Karpas-422 (cell line): ENCODE data around the gene FOXA1. TPM values are rescaled to one million over a fixed set of nuclear protein-coding genes. Genes with fewer than 3 reads are reported as not detected.
"Not testable (repeated sequence)": the region's sequence is repeated elsewhere in the genome, so short reads cannot be mapped to it uniquely, and the experiment has no call there.

ENCODE experiments used
- DNase-seq: peaks from one replicate; pipeline ENCODE4 v3.0.0-alpha.2; 2015
- H2AFZ ChIP-seq: fragments of 200-600 bp; sonication (generic); 2 replicates; pipeline ENCODE4 v1.6.1; 2014; ENCODE audit warnings: antibody characterized with exemption, low read length, mixed read lengths
- H3K27ac ChIP-seq: fragments of 200-600 bp; sonication (generic); 2 replicates; pipeline ENCODE4 v1.5.1; 2014; ENCODE audit warnings: mild to moderate bottlenecking, low read length, moderate library complexity
- H3K27me3 ChIP-seq: fragments of 200-600 bp; sonication (generic); 2 replicates; pipeline ENCODE4 v1.6.1; 2014; ENCODE audit warnings: low read length, mixed read lengths
- H3K36me3 ChIP-seq: fragments of 200-600 bp; sonication (generic); 2 replicates; pipeline ENCODE4 v1.6.1; 2014; ENCODE audit warnings: low read length, mixed read lengths; ENCODE audit not compliant: insufficient read depth
- H3K4me1 ChIP-seq: fragments of 200-600 bp; sonication (generic); 2 replicates; pipeline ENCODE4 v1.6.1; 2014; ENCODE audit warnings: mild to moderate bottlenecking, low read length, mixed read lengths
- H3K4me2 ChIP-seq: fragments of 200-600 bp; sonication (generic); 2 replicates; pipeline ENCODE4 v1.6.1; 2014; ENCODE audit warnings: low read length, low read depth, mild to moderate bottlenecking; ENCODE audit not compliant: poor library complexity, severe bottlenecking
- H3K4me3 ChIP-seq: fragments of 200-600 bp; sonication (generic); 2 replicates; pipeline ENCODE4 v1.5.1; 2014; ENCODE audit warnings: mild to moderate bottlenecking, antibody characterized with exemption, low read length, mixed read lengths
- H3K79me2 ChIP-seq: fragments of 200-600 bp; sonication (generic); 2 replicates; pipeline ENCODE4 v1.6.1; 2014; ENCODE audit warnings: mild to moderate bottlenecking, low read length, mixed read lengths
- H3K9ac ChIP-seq: fragments of 200-600 bp; sonication (generic); 2 replicates; pipeline ENCODE4 v1.6.0; 2014; ENCODE audit warnings: low read length
- H3K9me2 ChIP-seq: fragments of 200-600 bp; sonication (generic), shearing (Covaris generic); replicated peaks from 2 replicates; pipeline ENCODE4 v1.6.0; 2014; ENCODE audit warnings: mild to moderate bottlenecking, low read length, moderate library complexity; ENCODE audit not compliant: insufficient read depth
- H3K9me3 ChIP-seq: fragments of 300-700, 200-600 bp; sonication (generic); 2 replicates; pipeline ENCODE4 v1.6.1; 2014; ENCODE audit warnings: low read length, mixed read lengths
- H4K20me1 ChIP-seq: fragments of 200-600 bp; sonication (generic); 2 replicates; pipeline ENCODE4 v1.6.1; 2014; ENCODE audit warnings: mild to moderate bottlenecking, antibody characterized with exemption, low read length, low read depth; ENCODE audit not compliant: insufficient read depth
- total RNA-seq: library from RNA; depleted of rRNA; stranded (reverse); fragments of >200 nt; shearing (Covaris generic); gene quantifications from 2 replicates; pipeline ENCODE4 v1.2.3, GENCODE V29; 2014; ENCODE audit warnings: low replicate concordance

FOXA1 gene
- total RNA-seq, 1 experiment from 2014 or later, result not detected

GRCh38 chr14:37563189-37563588 lies 31.9 kb downstream of the FOXA1 start:
- H3K9me3 ChIP-seq, result no peaks in the 10 kb centered on the region
- H3K27ac ChIP-seq, result no peak overlapping the region
- no peaks in the 10 kb centered on the region for H3K9me2 ChIP-seq
- H2AFZ ChIP-seq, result 0 out of 2 replicates have a peak overlapping the region, but pooled peaks have one; percentile 8
- H3K27me3 ChIP-seq, result no peaks in the 10 kb centered on the region
- no peaks in the 10 kb centered on the region for H3K4me1 ChIP-seq
- H3K4me2 ChIP-seq, result no peak overlapping the region
- H3K9ac ChIP-seq, result no peak overlapping the region
- no peaks in the 10 kb centered on the region for H4K20me1 ChIP-seq
- H3K79me2 ChIP-seq, result no peaks in the 10 kb centered on the region
- H3K36me3 ChIP-seq, result no peaks in the 10 kb centered on the region
- no peak for DNase-seq
- H3K4me3 ChIP-seq, result no peak overlapping the region

- no peak overlapping the region for H3K27ac ChIP-seq
- H2AFZ ChIP-seq, result no peak overlapping the region
- no peaks in the 10 kb centered on the region for H4K20me1 ChIP-seq
- H3K4me1 ChIP-seq, result no peaks in the 10 kb centered on the region
- peaks cover 7% of the 10 kb centered on the region; the same call in 1 of the 2 replicates for H3K27me3 ChIP-seq
- H3K9me2 ChIP-seq, result no peaks in the 10 kb centered on the region
- no peaks in the 10 kb centered on the region for H3K36me3 ChIP-seq
- DNase-seq, result no peak
- no peak overlapping the region for H3K4me2 ChIP-seq
- H3K9me3 ChIP-seq, result no peaks in the 10 kb centered on the region
- no peak overlapping the region for H3K9ac ChIP-seq
- no peaks in the 10 kb centered on the region for H3K79me2 ChIP-seq
- no peak overlapping the region for H3K4me3 ChIP-seq
These were observed 35.7 kb downstream of the FOXA1 start for GRCh38 chr14:37559386-37559785.

DNA sequence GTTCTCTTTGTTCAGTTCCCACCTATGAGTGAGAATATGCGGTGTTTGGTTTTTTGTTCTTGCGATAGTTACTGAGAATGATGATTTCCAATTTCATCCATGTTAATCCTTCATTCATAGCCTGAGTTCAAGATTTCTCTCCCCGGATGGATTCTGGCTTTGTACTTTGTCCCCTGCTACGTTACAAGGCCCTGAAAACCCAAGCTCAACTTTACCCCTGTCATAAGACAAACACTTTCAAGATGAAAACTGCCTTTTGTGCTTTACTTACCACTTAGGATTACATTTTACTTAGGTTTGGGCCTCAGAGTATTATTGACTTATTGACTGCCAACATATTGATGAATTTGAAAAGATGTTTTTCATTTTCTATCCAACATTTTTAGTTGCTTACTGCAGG lies 36.3 kb downstream of the FOXA1 start:
- no peak for DNase-seq
- no peak overlapping the region for H3K4me3 ChIP-seq
- H3K36me3 ChIP-seq, result no peaks in the 10 kb centered on the region
- H3K4me2 ChIP-seq, result no peak overlapping the region
- H3K27ac ChIP-seq, result no peak overlapping the region
- H4K20me1 ChIP-seq, result no peaks in the 10 kb centered on the region
- no peaks in the 10 kb centered on the region for H3K9me2 ChIP-seq
- H3K9me3 ChIP-seq, result no peaks in the 10 kb centered on the region
- peaks cover 7% of the 10 kb centered on the region; the same call in 1 of the 2 replicates for H3K27me3 ChIP-seq
- H3K4me1 ChIP-seq, result no peaks in the 10 kb centered on the region
- no peaks in the 10 kb centered on the region for H3K79me2 ChIP-seq
- no peak overlapping the region for H3K9ac ChIP-seq
- H2AFZ ChIP-seq, result no peak overlapping the region

DNA sequence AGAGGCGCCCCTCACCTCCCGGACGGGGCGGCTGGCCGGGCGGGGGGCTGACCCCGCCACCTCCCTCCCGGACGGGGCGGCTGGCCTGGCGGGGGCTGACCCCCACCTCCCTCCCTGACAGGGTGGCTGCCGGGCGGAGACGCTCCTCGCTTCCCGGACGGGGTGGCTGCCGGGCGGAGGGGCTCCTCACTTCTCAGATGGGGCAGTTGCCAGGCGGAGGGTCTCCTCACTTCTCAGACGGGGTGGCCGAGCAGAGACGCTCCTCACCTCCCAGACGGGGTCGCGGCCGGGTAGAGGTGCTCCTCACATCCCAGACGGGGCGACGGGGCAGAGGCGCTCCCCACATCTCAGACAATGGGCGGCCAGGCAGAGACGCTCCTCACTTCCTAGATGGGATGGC lies 39.5 kb downstream of the FOXA1 start:
- not testable (repeated sequence) for H2AFZ ChIP-seq, H3K36me3 ChIP-seq, H3K4me1 ChIP-seq, H3K9me3 ChIP-seq, H3K9ac ChIP-seq, DNase-seq, H3K4me2 ChIP-seq, H3K27me3 ChIP-seq, H3K4me3 ChIP-seq, H3K79me2 ChIP-seq, H4K20me1 ChIP-seq, H3K9me2 ChIP-seq, H3K27ac ChIP-seq

- H3K27ac ChIP-seq, result no peak overlapping the region
- no peaks in the 10 kb centered on the region for H3K9me2 ChIP-seq
- no peak overlapping the region for H2AFZ ChIP-seq
- no peaks in the 10 kb centered on the region for H3K4me1 ChIP-seq
- no peak for DNase-seq
- no peak overlapping the region for H3K9ac ChIP-seq
- no peak overlapping the region for H3K4me2 ChIP-seq
- no peaks in the 10 kb centered on the region for H3K79me2 ChIP-seq
- no peak overlapping the region for H3K4me3 ChIP-seq
- H3K27me3 ChIP-seq, result peaks cover 9% of the 10 kb centered on the region; the same call in 1 of the 2 replicates
- no peaks in the 10 kb centered on the region for H3K9me3 ChIP-seq
- no peaks in the 10 kb centered on the region for H3K36me3 ChIP-seq
- no peaks in the 10 kb centered on the region for H4K20me1 ChIP-seq
These were observed 41.0 kb downstream of the FOXA1 start for GRCh38 chr14:37553935-37554550.

DNA sequence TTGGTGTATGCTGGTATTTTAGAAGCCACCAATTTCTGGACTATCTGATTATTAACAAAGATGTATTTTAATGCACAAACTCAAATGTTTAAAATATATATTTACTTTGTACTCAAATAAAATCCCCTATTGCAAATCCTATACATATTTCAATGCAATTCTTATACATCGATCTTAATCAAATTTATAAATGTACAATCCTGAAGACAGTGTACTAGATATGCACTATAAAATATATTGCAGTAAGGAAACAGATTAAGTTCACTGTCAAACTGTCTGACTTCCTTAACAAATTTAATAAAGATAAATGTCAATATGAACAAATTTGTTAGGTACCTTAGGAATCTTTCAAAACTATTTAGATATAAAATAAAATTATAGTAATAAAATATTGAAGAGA lies 43.9 kb downstream of the FOXA1 start:
- no peak overlapping the region for H3K9ac ChIP-seq
- no peaks in the 10 kb centered on the region for H4K20me1 ChIP-seq
- H3K9me2 ChIP-seq, result no peaks in the 10 kb centered on the region
- no peak overlapping the region for H2AFZ ChIP-seq
- no peaks in the 10 kb centered on the region for H3K36me3 ChIP-seq
- no peak overlapping the region for H3K4me3 ChIP-seq
- H3K4me1 ChIP-seq, result peaks cover 5% of the 10 kb centered on the region
- H3K79me2 ChIP-seq, result no peaks in the 10 kb centered on the region
- H3K27ac ChIP-seq, result no peak overlapping the region
- H3K4me2 ChIP-seq, result no peak overlapping the region
- H3K9me3 ChIP-seq, result no peaks in the 10 kb centered on the region
- 0 out of 2 replicates have a peak, but pooled peaks cover 2% of the 10 kb centered on the region for H3K27me3 ChIP-seq
- no peak for DNase-seq

- Histone ChIP-seq H2AFZ (no peak overlapping the region), H3K9ac (no peak overlapping the region), H3K4me3 (no peak overlapping the region), H3K9me2 (no peaks in the 10 kb centered on the region), H3K79me2 (no peaks in the 10 kb centered on the region), H3K4me1 (peaks cover 5% of the 10 kb centered on the region), H3K36me3 (no peaks in the 10 kb centered on the region), H3K9me3 (no peaks in the 10 kb centered on the region), H3K27ac (no peak overlapping the region), H3K4me2 (no peak overlapping the region), H3K27me3 (0 out of 2 replicates have a peak, but pooled peaks cover 2% of the 10 kb centered on the region), H4K20me1 (no peaks in the 10 kb centered on the region)
- no peak for DNase-seq
These were observed 44.5 kb downstream of the FOXA1 start for GRCh38 chr14:37550511-37550910.

DNA sequence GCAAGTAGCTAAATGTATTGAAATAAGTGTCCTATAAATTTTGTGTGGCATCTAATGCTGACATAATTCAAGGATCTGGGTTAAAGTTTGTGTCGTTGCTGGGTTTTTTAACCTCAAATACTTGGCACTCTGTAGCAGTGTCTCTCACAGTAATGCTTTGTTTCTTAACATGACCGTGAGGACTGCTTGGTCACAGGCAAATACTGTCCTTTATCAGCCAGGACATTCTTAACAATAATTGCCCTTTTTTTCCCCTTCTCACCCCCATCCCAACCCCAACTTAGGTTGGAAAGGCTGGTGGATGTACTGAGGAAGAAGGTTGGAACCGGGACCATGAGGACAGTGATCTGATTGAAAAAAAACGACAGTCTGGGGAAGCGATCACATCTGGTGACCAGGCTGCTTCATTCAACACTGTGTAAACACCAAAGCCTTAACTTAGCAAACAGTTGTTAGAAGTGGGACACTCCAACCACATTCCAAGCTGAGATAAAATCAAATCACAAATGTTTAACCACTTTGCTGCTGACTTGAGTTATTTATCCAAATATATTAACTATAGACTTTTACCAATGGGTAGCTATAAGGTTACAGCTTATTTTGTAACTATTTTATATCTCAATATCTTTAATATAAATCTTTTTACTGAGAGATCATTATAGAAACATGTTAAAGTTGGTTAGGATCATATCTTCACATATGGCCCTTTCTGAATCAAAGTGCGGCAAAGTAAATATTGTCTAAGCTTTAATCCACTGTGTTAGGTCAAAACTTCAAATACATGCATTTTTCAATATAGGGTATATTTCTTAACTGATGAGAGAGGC lies 48.2 kb downstream of the FOXA1 start:
- Histone ChIP-seq H3K9me3 (no peaks in the 10 kb centered on the region), H3K4me2 (no peak overlapping the region), H3K4me3 (no peak overlapping the region), H2AFZ (peak overlapping the region; percentile 54; the same call in 1 of the 2 replicates), H3K9me2 (no peaks in the 10 kb centered on the region), H3K36me3 (no peaks in the 10 kb centered on the region), H4K20me1 (no peaks in the 10 kb centered on the region), H3K79me2 (no peaks in the 10 kb centered on the region), H3K4me1 (peaks cover 5% of the 10 kb centered on the region), H3K27ac (no peak overlapping the region), H3K9ac (no peak overlapping the region), H3K27me3 (0 out of 2 replicates have a peak, but pooled peaks cover under 1% of the 10 kb centered on the region)
- no peak for DNase-seq
